ENCODE measurements around the gene FTSJ3. TPM values are rescaled to one million over a fixed set of nuclear protein-coding genes. Genes with fewer than 3 reads are reported as not detected.

The FTSJ3 gene
- total and polyA plus RNA-seq, 2 of the 13 experiments (the other 11 are each of a cell fraction or from before 2014, with no cell fraction given): 26.0 to 64.2 TPM

DNA sequence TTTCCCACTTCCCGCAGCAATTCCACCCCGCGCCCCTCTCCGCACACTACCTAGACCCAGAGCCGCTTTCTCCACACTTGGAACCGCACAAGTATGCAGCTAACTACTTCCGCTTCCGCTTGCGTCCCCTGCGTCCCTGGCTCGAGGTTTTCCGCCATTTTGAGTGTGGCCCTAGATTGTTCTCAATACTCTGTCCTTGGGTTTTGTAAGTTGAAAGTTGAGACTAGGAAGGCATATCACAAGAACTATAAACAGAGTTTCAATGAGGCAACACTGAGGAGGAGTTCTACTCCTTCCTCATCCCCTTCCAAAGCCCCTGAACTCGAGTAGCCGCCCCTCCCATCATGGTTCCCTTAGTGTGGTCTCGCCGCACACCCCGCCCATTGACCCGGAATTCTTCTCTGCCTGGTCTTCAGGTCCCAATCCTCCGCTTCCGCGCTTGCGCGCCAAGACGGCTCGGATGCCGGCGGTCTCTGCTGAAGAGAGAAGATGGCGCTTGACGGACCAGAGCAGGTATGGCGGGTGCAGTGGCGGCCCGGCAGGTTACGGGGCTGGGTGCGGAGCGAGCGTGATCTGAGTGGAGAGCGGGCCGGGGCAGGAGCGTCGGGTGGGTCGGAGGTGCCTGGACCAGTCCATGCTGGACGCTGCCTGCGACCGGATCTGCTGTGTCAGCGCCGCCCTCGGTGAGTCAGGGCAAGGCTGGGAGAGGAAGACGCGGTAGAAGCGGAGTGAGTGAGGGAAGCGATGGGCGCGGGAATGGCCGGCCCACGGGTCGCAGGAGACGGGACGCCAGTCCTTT, at the start of gene FTSJ3, which contains the start of gene PSMC5 (continued):
- TF ChIP-seq, protein P1, sequence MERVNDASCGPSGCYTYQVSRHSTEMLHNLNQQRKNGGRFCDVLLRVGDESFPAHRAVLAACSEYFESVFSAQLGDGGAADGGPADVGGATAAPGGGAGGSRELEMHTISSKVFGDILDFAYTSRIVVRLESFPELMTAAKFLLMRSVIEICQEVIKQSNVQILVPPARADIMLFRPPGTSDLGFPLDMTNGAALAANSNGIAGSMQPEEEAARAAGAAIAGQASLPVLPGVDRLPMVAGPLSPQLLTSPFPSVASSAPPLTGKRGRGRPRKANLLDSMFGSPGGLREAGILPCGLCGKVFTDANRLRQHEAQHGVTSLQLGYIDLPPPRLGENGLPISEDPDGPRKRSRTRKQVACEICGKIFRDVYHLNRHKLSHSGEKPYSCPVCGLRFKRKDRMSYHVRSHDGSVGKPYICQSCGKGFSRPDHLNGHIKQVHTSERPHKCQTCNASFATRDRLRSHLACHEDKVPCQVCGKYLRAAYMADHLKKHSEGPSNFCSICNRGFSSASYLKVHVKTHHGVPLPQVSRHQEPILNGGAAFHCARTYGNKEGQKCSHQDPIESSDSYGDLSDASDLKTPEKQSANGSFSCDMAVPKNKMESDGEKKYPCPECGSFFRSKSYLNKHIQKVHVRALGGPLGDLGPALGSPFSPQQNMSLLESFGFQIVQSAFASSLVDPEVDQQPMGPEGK (CRISPR knock-in tag; IDR thresholded peaks at IDR 0.05): peak; percentile 33; the same call in 1 of the 2 replicates
- no peak for TF ChIP-seq U2AF2 (IDR thresholded peaks at IDR 0.05; ENCODE audit: low read depth, low read length)
- no peak for TF ChIP-seq HOXA7 (CRISPR knock-in tag; IDR thresholded peaks at IDR 0.05)
- no peak for TF ChIP-seq ZNF101 (CRISPR knock-in tag; IDR thresholded peaks at IDR 0.05; ENCODE audit: borderline replicate concordance, low read depth)
- TF ChIP-seq FOXM1 (CRISPR knock-in tag; IDR thresholded peaks at IDR 0.05): no peak
- TF ChIP-seq MAF1 (CRISPR knock-in tag; IDR thresholded peaks at IDR 0.05; ENCODE audit: borderline replicate concordance): peak; percentile 77; the same call in 1 of the 2 replicates
- TF ChIP-seq, protein P2, sequence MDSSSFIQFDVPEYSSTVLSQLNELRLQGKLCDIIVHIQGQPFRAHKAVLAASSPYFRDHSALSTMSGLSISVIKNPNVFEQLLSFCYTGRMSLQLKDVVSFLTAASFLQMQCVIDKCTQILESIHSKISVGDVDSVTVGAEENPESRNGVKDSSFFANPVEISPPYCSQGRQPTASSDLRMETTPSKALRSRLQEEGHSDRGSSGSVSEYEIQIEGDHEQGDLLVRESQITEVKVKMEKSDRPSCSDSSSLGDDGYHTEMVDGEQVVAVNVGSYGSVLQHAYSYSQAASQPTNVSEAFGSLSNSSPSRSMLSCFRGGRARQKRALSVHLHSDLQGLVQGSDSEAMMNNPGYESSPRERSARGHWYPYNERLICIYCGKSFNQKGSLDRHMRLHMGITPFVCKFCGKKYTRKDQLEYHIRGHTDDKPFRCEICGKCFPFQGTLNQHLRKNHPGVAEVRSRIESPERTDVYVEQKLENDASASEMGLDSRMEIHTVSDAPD (CRISPR knock-in tag; IDR thresholded peaks at IDR 0.05): no peak
- TF ChIP-seq HMG20A (CRISPR knock-in tag; IDR thresholded peaks at IDR 0.05; ENCODE audit: borderline replicate concordance): peak; percentile 46; the same call in 1 of the 2 replicates
- TF ChIP-seq ZFP36L2 (CRISPR knock-in tag; IDR thresholded peaks at IDR 0.05): peak; percentile 64; the same call in 1 of the 2 replicates
- TF ChIP-seq, protein P3, sequence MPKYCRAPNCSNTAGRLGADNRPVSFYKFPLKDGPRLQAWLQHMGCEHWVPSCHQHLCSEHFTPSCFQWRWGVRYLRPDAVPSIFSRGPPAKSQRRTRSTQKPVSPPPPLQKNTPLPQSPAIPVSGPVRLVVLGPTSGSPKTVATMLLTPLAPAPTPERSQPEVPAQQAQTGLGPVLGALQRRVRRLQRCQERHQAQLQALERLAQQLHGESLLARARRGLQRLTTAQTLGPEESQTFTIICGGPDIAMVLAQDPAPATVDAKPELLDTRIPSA (CRISPR knock-in tag; IDR thresholded peaks at IDR 0.05; ENCODE audit: borderline replicate concordance): no peak; the same call in 1 of the 2 replicates
- TF ChIP-seq POLR2A (IDR thresholded peaks at IDR 0.05; ENCODE audit: insufficient read depth in 1 of 2, low read depth in 2 of 2, low read length in 2 of 2): peak; percentile 75 to 91
- TF ChIP-seq ZNF598 (CRISPR knock-in tag; IDR thresholded peaks at IDR 0.05; ENCODE audit: borderline replicate concordance): peak; percentile 84; the same call in 1 of the 2 replicates
- no peak for TF ChIP-seq ZNF30 (CRISPR knock-in tag; IDR thresholded peaks at IDR 0.05)
- no peak for TF ChIP-seq FOXK2 (IDR thresholded peaks at IDR 0.05)
- TF ChIP-seq, protein P4, sequence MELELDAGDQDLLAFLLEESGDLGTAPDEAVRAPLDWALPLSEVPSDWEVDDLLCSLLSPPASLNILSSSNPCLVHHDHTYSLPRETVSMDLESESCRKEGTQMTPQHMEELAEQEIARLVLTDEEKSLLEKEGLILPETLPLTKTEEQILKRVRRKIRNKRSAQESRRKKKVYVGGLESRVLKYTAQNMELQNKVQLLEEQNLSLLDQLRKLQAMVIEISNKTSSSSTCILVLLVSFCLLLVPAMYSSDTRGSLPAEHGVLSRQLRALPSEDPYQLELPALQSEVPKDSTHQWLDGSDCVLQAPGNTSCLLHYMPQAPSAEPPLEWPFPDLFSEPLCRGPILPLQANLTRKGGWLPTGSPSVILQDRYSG (CRISPR knock-in tag; IDR thresholded peaks at IDR 0.05): 0 out of 2 replicates have a peak, but pooled peaks have one; percentile 65
- TF ChIP-seq AGO2 (optimal IDR thresholded peaks at IDR 0.05; ENCODE audit: low read depth, low read length): peak; percentile 94
- TF ChIP-seq, protein P5, sequence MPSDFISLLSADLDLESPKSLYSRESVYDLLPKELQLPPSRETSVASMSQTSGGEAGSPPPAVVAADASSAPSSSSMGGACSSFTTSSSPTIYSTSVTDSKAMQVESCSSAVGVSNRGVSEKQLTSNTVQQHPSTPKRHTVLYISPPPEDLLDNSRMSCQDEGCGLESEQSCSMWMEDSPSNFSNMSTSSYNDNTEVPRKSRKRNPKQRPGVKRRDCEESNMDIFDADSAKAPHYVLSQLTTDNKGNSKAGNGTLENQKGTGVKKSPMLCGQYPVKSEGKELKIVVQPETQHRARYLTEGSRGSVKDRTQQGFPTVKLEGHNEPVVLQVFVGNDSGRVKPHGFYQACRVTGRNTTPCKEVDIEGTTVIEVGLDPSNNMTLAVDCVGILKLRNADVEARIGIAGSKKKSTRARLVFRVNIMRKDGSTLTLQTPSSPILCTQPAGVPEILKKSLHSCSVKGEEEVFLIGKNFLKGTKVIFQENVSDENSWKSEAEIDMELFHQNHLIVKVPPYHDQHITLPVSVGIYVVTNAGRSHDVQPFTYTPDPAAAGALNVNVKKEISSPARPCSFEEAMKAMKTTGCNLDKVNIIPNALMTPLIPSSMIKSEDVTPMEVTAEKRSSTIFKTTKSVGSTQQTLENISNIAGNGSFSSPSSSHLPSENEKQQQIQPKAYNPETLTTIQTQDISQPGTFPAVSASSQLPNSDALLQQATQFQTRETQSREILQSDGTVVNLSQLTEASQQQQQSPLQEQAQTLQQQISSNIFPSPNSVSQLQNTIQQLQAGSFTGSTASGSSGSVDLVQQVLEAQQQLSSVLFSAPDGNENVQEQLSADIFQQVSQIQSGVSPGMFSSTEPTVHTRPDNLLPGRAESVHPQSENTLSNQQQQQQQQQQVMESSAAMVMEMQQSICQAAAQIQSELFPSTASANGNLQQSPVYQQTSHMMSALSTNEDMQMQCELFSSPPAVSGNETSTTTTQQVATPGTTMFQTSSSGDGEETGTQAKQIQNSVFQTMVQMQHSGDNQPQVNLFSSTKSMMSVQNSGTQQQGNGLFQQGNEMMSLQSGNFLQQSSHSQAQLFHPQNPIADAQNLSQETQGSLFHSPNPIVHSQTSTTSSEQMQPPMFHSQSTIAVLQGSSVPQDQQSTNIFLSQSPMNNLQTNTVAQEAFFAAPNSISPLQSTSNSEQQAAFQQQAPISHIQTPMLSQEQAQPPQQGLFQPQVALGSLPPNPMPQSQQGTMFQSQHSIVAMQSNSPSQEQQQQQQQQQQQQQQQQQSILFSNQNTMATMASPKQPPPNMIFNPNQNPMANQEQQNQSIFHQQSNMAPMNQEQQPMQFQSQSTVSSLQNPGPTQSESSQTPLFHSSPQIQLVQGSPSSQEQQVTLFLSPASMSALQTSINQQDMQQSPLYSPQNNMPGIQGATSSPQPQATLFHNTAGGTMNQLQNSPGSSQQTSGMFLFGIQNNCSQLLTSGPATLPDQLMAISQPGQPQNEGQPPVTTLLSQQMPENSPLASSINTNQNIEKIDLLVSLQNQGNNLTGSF (CRISPR knock-in tag; IDR thresholded peaks at IDR 0.05): peak; percentile 42; the same call in 1 of the 2 replicates
- TF ChIP-seq ASH2L (IDR thresholded peaks at IDR 0.05; ENCODE audit: insufficient read length, low read depth, low read length): peak; percentile 96
- TF ChIP-seq HHEX (CRISPR knock-in tag; IDR thresholded peaks at IDR 0.05): no peak

Data from HepG2 (cell line).